RWPE2 (cell line): ENCODE results near the gene DRC1.
A peak's percentile ranks its signal among the peaks of the same experiment; 100 is the strongest.

Source experiments
- ATAC-seq: fragments of 200-7000 bp; cut with Tn5 transposase; 3 replicates; pipeline ENCODE4 v1.9.1; 2021; ENCODE audit warnings: low read depth
- DNase-seq: peaks from one replicate; pipeline ENCODE4 v3.0.0-alpha.2; 2020; ENCODE audit warnings: low spot score
- H3K27ac ChIP-seq: fragments of 450-650 bp; 2 replicates; pipeline ENCODE4 v1.5.1; 2017; ENCODE audit warnings: mild to moderate bottlenecking; ENCODE audit not compliant: poor library complexity, severe bottlenecking
- H3K27me3 ChIP-seq: fragments of 250-450 bp; sonication (Bioruptor Pico); 2 replicates; pipeline ENCODE4 v1.5.1; 2021; ENCODE audit warnings: mild to moderate bottlenecking, moderate library complexity; ENCODE audit not compliant: insufficient read depth, poor library complexity, severe bottlenecking
- H3K36me3 ChIP-seq: fragments of 250-450 bp; sonication (Bioruptor Pico); 2 replicates; pipeline ENCODE4 v1.5.1; 2020; ENCODE audit warnings: low read depth, mild to moderate bottlenecking, moderate library complexity
- H3K4me1 ChIP-seq: fragments of 250-450 bp; sonication (Bioruptor Pico); 2 replicates; pipeline ENCODE4 v1.5.1; 2021; ENCODE audit warnings: mild to moderate bottlenecking, moderate library complexity; ENCODE audit not compliant: insufficient read depth, poor library complexity, severe bottlenecking
- H3K4me3 ChIP-seq: fragments of 250-450 bp; sonication (Bioruptor Pico); 2 replicates; pipeline ENCODE4 v1.5.1; 2021; ENCODE audit warnings: mild to moderate bottlenecking, moderate library complexity; ENCODE audit not compliant: severe bottlenecking
- H3K9me3 ChIP-seq: fragments of 250-450 bp; sonication (Bioruptor Pico); 2 replicates; pipeline ENCODE4 v1.5.1; 2021; ENCODE audit warnings: mild to moderate bottlenecking, moderate library complexity; ENCODE audit not compliant: severe bottlenecking
- TF ChIP-seq, protein P1 (sequence below): fragments of 450-650 bp; IDR thresholded peaks from one replicate; pipeline ENCODE4 v1.5.1; 2017; ENCODE audit warnings: mild to moderate bottlenecking, moderate library complexity; ENCODE audit not compliant: poor library complexity, severe bottlenecking

DRC1 gene

DNA sequence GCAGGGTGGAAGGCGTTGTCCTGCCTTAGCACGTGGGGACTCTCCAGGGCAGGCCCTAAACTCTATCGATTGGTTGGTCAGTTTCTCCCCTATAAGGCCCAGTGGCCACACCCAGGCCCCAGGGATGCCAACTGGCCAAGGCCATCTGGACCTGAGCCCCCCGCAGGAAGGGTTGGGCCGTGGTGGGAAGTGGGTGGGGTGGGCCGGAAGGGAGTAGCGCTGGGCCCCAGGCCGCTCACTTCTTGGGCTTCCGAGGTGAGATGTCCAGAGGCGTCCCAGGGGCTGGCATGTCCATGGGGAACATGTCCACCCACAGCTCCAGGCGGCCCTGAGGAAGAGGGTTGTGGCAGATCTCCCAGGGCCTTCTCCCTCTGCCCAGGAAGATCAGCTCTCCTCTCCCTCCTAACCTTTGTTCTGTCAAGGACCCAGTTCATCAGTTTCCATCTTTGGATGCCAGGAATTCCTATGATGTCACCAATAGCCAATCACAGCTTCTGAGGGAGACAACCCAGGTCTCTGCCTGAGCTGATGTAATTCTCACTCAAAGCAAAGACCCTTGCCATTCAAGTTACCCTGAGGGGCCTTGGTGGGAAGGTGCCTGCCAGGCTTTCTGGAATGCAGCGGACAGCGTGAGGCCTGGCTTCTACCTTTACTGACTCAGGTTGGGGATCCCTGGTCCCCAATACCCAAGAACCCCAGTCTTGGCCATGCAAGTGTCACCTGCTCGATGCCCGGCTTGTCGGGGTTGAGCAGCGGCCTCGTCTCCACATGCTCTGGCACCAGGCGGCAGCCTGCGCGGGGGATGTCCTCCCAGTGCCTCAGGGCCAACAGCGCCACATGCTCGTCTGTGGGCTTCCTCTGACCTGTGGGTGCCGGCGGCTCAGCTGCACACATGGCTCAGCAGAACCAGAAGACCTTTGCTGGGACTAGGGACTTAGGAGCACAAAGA lies 61.8 kb downstream of the DRC1 start:
- Histone ChIP-seq H3K9me3 (no peaks in the 10 kb centered on the region), H3K4me1 (no peaks in the 10 kb centered on the region), H3K36me3 (no peaks in the 10 kb centered on the region), H3K27me3 (no peaks in the 10 kb centered on the region), H3K4me3 (no peak overlapping the region), H3K27ac (no peak overlapping the region)
- TF ChIP-seq, protein P1, sequence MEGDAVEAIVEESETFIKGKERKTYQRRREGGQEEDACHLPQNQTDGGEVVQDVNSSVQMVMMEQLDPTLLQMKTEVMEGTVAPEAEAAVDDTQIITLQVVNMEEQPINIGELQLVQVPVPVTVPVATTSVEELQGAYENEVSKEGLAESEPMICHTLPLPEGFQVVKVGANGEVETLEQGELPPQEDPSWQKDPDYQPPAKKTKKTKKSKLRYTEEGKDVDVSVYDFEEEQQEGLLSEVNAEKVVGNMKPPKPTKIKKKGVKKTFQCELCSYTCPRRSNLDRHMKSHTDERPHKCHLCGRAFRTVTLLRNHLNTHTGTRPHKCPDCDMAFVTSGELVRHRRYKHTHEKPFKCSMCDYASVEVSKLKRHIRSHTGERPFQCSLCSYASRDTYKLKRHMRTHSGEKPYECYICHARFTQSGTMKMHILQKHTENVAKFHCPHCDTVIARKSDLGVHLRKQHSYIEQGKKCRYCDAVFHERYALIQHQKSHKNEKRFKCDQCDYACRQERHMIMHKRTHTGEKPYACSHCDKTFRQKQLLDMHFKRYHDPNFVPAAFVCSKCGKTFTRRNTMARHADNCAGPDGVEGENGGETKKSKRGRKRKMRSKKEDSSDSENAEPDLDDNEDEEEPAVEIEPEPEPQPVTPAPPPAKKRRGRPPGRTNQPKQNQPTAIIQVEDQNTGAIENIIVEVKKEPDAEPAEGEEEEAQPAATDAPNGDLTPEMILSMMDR = no peak
- ATAC-seq (no peak), DNase-seq (peak; percentile 61)

DNA sequence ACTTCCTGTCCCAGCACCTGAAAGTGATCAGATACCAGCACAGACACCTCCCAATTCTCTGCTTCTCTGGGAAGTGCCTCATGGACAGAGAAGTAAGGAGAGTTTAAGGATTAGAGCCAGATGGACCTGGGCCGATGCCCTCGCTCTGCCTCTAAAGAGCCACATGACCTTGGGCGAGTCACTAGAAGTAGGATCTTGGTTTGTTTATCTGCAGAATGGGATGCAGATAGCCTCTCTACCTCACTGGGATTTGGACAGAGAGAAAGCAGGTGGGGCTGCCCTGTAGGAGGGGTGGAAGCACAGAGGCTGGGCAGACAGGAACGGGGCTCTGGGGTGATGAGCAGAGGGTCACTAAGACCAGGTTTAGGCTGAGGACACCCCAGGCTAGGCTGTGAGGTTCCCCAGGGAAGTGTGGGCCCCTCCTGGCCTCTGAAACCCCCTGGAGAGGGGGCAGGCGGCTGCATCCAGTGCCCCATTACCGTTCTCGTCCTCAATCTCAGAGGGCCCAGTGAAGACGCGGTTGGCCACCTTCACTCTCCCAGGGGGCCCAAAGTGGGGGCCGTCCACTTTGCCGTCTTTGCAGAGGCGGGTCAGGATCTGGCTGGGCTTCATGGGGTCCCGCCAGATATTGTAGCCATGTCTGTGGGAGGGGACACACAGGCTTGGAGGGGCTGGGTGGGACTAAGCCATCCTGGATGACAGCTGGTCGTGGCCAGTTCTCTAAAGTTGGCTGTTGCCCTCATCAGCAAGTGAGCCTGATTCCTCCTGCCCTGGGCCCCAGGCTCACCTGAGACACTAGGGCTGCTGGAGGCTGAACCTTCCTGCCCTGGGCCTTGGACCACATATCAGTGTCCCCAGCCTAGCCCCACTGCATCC lies 62.9 kb downstream of the DRC1 start:
- H3K36me3 ChIP-seq = no peaks in the 10 kb centered on the region
- no peak overlapping the region for H3K4me3 ChIP-seq
- no peaks in the 10 kb centered on the region for H3K27me3 ChIP-seq
- TF ChIP-seq, protein P1 = no peak
- ATAC-seq (no peak), DNase-seq (no peak)
- H3K9me3 ChIP-seq = no peaks in the 10 kb centered on the region
- no peak overlapping the region for H3K27ac ChIP-seq
- no peaks in the 10 kb centered on the region for H3K4me1 ChIP-seq

DNA sequence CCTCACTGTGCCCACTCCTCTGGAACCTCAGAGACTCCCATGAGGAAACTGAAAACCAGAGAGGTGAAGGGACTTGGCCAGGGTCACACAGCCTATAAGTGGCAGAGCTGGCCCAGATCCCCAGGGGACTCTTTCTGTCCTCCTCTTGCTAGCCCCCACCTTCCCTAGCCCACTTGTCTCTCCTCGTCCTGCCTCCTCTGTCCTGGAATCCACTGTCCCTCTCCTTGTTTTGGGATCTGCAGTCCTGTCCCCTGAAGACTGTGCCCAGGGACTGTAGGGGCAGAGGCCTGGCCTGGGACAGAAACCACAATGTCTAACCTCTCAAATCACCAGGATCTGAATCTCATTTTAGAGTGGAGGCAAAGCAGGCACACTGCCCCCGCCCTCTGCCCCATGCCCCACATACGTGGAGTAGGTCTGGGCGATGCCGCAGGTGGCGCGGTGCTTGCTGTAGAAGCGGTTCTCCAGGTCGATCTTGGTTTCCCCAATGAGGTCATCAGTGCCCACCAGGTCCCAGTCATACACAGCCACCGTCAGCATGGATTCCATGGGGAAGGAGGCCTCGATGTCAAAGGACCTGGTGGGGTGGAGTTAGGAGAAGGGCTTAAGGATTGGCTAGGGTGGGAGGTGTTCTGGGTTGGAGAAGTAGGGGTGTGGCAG lies 63.7 kb downstream of the DRC1 start:
- H3K36me3 ChIP-seq = no peaks in the 10 kb centered on the region
- TF ChIP-seq, protein P1 = no peak

DNA sequence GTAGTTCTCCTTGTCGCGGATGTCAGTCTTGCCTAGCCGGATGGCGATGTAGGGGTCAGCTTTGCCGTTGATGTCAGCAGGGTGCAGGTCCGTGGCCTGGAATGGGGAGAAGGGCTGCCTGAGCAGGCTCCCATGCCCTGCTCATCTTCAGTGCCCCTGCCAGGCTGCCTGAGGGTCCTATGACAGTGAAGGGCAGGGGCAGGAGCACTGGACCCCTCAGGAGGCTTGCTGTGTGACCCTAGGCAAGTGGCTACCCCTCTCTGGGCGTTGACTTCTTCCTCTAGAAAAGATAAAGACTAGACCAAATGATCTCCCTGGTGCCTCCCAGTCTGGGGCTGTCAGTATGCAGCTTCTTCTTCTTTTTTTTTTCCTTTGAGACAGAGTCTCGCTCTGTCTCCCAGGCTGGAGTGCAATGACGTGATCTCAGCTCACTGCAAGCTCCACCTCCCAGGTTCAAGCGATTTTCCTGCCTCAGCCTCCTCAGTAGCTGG lies 64.3 kb downstream of the DRC1 start:
- Histone ChIP-seq H3K36me3 (no peaks in the 10 kb centered on the region), H3K9me3 (no peaks in the 10 kb centered on the region), H3K27ac (no peak overlapping the region), H3K4me1 (no peaks in the 10 kb centered on the region), H3K27me3 (no peaks in the 10 kb centered on the region), H3K4me3 (no peak overlapping the region)
- TF ChIP-seq, protein P1 = no peak
- peak; percentile 40 for DNase-seq
- ATAC-seq = no peak

More for the DNA sequence above, 63.7 kb downstream of the DRC1 start:
- Histone ChIP-seq H3K4me1 (no peaks in the 10 kb centered on the region), H3K9me3 (no peaks in the 10 kb centered on the region), H3K27ac (no peak overlapping the region), H3K27me3 (no peaks in the 10 kb centered on the region), H3K4me3 (no peak overlapping the region)
- DNase-seq (peak; percentile 69), ATAC-seq (no peak)
